Stomach smooth muscle (tissue), 2 donors: ENCODE measurements around the gene RAB11FIP2.
A peak's percentile ranks its signal among the peaks of the same experiment; 100 is the strongest.
"Not testable (repeated sequence)": the region's sequence is repeated elsewhere in the genome, so short reads cannot be mapped to it uniquely, and the experiment has no call there.

Source experiments
- H3K27ac ChIP-seq: one replicate; pipeline ENCODE4 v1.7.0; 2013; ENCODE audit warnings: mild to moderate bottlenecking, low read length, inconsistent platforms
- H3K27me3 ChIP-seq, 2 donors: one replicate each; pipeline ENCODE4 v1.7.0; 2013; ENCODE audit warnings: low read length in 2 of 2; ENCODE audit not compliant: insufficient read depth in 2 of 2, control insufficient read depth in 1 of 2
- H3K36me3 ChIP-seq, 2 donors: one replicate each; pipeline ENCODE4 v1.7.0; 2013; ENCODE audit warnings: low read length in 2 of 2; ENCODE audit not compliant: control insufficient read depth in 2 of 2, insufficient read depth in 2 of 2
- H3K4me1 ChIP-seq: one replicate; pipeline ENCODE4 v1.7.0; 2013; ENCODE audit warnings: low read length; ENCODE audit not compliant: control insufficient read depth, insufficient read depth
- H3K4me3 ChIP-seq, 2 donors: one replicate each; pipeline ENCODE4 v1.7.0; 2013; ENCODE audit warnings: low read length in 2 of 2
- H3K9ac ChIP-seq, 2 donors: one replicate each; pipeline ENCODE4 v1.7.0; 2013; ENCODE audit warnings: low read length in 2 of 2, mild to moderate bottlenecking in 1 of 2
- H3K9me3 ChIP-seq, 2 donors: one replicate each; pipeline ENCODE4 v1.7.0; 2013; ENCODE audit warnings: low read length in 2 of 2; ENCODE audit not compliant: control insufficient read depth in 2 of 2
- donor health status: healthy.
- donor health status: Pancreatic carcinoma.

RAB11FIP2 gene

GRCh38 chr10:118046395-118047156 lies at the start of gene RAB11FIP2:
Gene RAB11FIP2, minus strand, starts transcription at chr10:118046941. Its CDS starts 778 bp downstream, at chr10:118046163.
- no peaks in the 10 kb centered on the region for H3K36me3 ChIP-seq
- peak within 1 kb of the TSS; percentile 62 to 79 for H3K9ac ChIP-seq
- peaks cover 8% of the 10 kb centered on the region for H3K4me1 ChIP-seq
- H3K4me3 ChIP-seq = peak within 1 kb of the TSS; percentile 81
- no peaks in the 10 kb centered on the region for H3K9me3 ChIP-seq
- peak within 1 kb of the TSS; percentile 72 for H3K27ac ChIP-seq
- H3K27me3 ChIP-seq = no peaks in the 10 kb centered on the region

- no peaks in the 10 kb centered on the region for H3K4me1 ChIP-seq
- no peak overlapping the region for H3K4me3 ChIP-seq
- no peaks in the 10 kb centered on the region for H3K27me3 ChIP-seq
- no peak overlapping the region for H3K27ac ChIP-seq
- no peaks in the 10 kb centered on the region for H3K9me3 ChIP-seq
- no peak overlapping the region for H3K9ac ChIP-seq
- no peaks in the 10 kb centered on the region for H3K36me3 ChIP-seq
Observed at GRCh38 chr10:118096022-118096421, 49.3 kb upstream of the RAB11FIP2 start.

GRCh38 chr10:118092209-118092608 lies 45.5 kb upstream of the RAB11FIP2 start:
- Histone ChIP-seq H3K9ac (no peak overlapping the region), H3K36me3 (no peaks in the 10 kb centered on the region), H3K27me3 (no peaks in the 10 kb centered on the region), H3K4me3 (no peak overlapping the region), H3K27ac (no peak overlapping the region), H3K9me3 (no peaks in the 10 kb centered on the region), H3K4me1 (no peaks in the 10 kb centered on the region)

- Histone ChIP-seq H3K9ac (no peak overlapping the region), H3K4me3 (no peak overlapping the region), H3K27me3 (no peaks in the 10 kb centered on the region), H3K27ac (no peak overlapping the region), H3K4me1 (no peaks in the 10 kb centered on the region), H3K9me3 (no peaks in the 10 kb centered on the region), H3K36me3 (no peaks in the 10 kb centered on the region)
Observed at GRCh38 chr10:118080817-118081216, 34.1 kb upstream of the RAB11FIP2 start.

GRCh38 chr10:118076705-118077104 lies 30.0 kb upstream of the RAB11FIP2 start:
- Histone ChIP-seq H3K27ac (no peak overlapping the region), H3K9me3 (peaks cover 0 to 3% of the 10 kb centered on the region in 2 donors), H3K4me1 (no peaks in the 10 kb centered on the region), H3K9ac (no peak overlapping the region), H3K27me3 (no peaks in the 10 kb centered on the region), H3K4me3 (no peak overlapping the region), H3K36me3 (no peaks in the 10 kb centered on the region)

- H3K4me1 ChIP-seq = no peaks in the 10 kb centered on the region
- H3K4me3 ChIP-seq = no peak overlapping the region
- H3K27ac ChIP-seq = no peak overlapping the region
- no peaks in the 10 kb centered on the region for H3K36me3 ChIP-seq
- no peaks in the 10 kb centered on the region for H3K27me3 ChIP-seq
- H3K9me3 ChIP-seq = peaks cover 0 to 3% of the 10 kb centered on the region in 2 donors
- H3K9ac ChIP-seq = no peak overlapping the region
Observed at GRCh38 chr10:118072840-118073239, 26.1 kb upstream of the RAB11FIP2 start.

- H3K9ac ChIP-seq, H3K9me3 ChIP-seq, H3K36me3 ChIP-seq, H3K27ac ChIP-seq, H3K4me1 ChIP-seq, H3K4me3 ChIP-seq, H3K27me3 ChIP-seq: not testable (repeated sequence)
Observed at GRCh38 chr10:118067389-118067788, 20.6 kb upstream of the RAB11FIP2 start.

- no peak overlapping the region for H3K4me3 ChIP-seq
- no peaks in the 10 kb centered on the region for H3K27me3 ChIP-seq
- H3K9ac ChIP-seq = no peak overlapping the region
- no peaks in the 10 kb centered on the region for H3K9me3 ChIP-seq
- no peak overlapping the region for H3K27ac ChIP-seq
- H3K36me3 ChIP-seq = no peaks in the 10 kb centered on the region
- H3K4me1 ChIP-seq = no peaks in the 10 kb centered on the region
Observed at GRCh38 chr10:118062798-118063238, 16.1 kb upstream of the RAB11FIP2 start.

- Histone ChIP-seq H3K27me3 (no peaks in the 10 kb centered on the region), H3K4me3 (no peak overlapping the region), H3K4me1 (no peaks in the 10 kb centered on the region), H3K9me3 (no peaks in the 10 kb centered on the region), H3K27ac (no peak overlapping the region), H3K9ac (no peak overlapping the region), H3K36me3 (no peaks in the 10 kb centered on the region)
Observed at GRCh38 chr10:118058371-118058770, 11.6 kb upstream of the RAB11FIP2 start.

GRCh38 chr10:118057361-118057760 lies 10.6 kb upstream of the RAB11FIP2 start:
- Histone ChIP-seq H3K27me3 (no peaks in the 10 kb centered on the region), H3K27ac (no peak overlapping the region)

GRCh38 chr10:118054383-118054782 lies 7.6 kb upstream of the RAB11FIP2 start:
- H3K27ac ChIP-seq = no peak overlapping the region
- no peaks in the 10 kb centered on the region for H3K9me3 ChIP-seq
- H3K9ac ChIP-seq = no peak overlapping the region
- H3K27me3 ChIP-seq = no peaks in the 10 kb centered on the region
- H3K36me3 ChIP-seq = no peaks in the 10 kb centered on the region
- no peak overlapping the region for H3K4me3 ChIP-seq
- H3K4me1 ChIP-seq = no peaks in the 10 kb centered on the region

More at GRCh38 chr10:118057361-118057760, 10.6 kb upstream of the RAB11FIP2 start:
- Histone ChIP-seq H3K4me3 (no peak overlapping the region), H3K4me1 (no peaks in the 10 kb centered on the region), H3K36me3 (no peaks in the 10 kb centered on the region), H3K9me3 (no peaks in the 10 kb centered on the region), H3K9ac (no peak overlapping the region)
